Transverse colon (tissue), 4 donors: ENCODE results near the gene PRLR. TPM values are rescaled to one million over a fixed set of nuclear protein-coding genes. Genes with fewer than 3 reads are reported as not detected.

Experiments used
- DNase-seq: peaks from one replicate; pipeline ENCODE4 v3.0.0-alpha.2; 2019
- H3K27ac ChIP-seq, 4 donors: fragments of 200-600 bp; sonication (generic); 2 replicates each; pipeline ENCODE4 v1.5.1; 2016 to 2018; ENCODE audit warnings: inconsistent platforms in 4 of 4
- H3K27me3 ChIP-seq: fragments of 200-600 bp; sonication (generic); 2 replicates; pipeline ENCODE4 v1.5.1; 2017; ENCODE audit warnings: inconsistent platforms
- H3K36me3 ChIP-seq, 4 donors: fragments of 200-600 bp; sonication (generic); 2 replicates each; pipeline ENCODE4 v1.5.1; 2017 to 2019; ENCODE audit warnings: inconsistent platforms in 4 of 4
- H3K4me1 ChIP-seq, 4 donors: fragments of 200-600 bp; sonication (generic); 2 replicates each; pipeline ENCODE4 v1.5.1; 2017 to 2020; ENCODE audit warnings: inconsistent platforms in 4 of 4
- H3K4me3 ChIP-seq, 4 donors: fragments of 200-600 bp; sonication (generic); 1 replicate in 1 of 4; 2 replicates in 3 of 4; pipeline versions ENCODE4 v1.5.1 to v1.6.1; 2017 to 2019; ENCODE audit warnings: inconsistent platforms in 4 of 4
- H3K9me3 ChIP-seq, 2 donors: fragments of 200-600 bp; sonication (generic); 2 replicates each; pipeline ENCODE4 v1.5.1; 2017 to 2019; ENCODE audit warnings: inconsistent platforms in 2 of 2
- EP300 ChIP-seq: sonication (generic); formaldehyde crosslinking; IDR thresholded peaks from one replicate; pipeline ENCODE4 v1.6.1; 2017; ENCODE audit warnings: antibody characterized with exemption, low read depth
- POLR2A ChIP-seq: fragments of 450-650 bp; IDR thresholded peaks from one replicate; pipeline ENCODE4 v1.6.1; 2016; ENCODE audit warnings: antibody characterized with exemption, mild to moderate bottlenecking, moderate library complexity
- POLR2AphosphoS5 ChIP-seq, 3 donors: sonication (generic); formaldehyde crosslinking; IDR thresholded peaks; one replicate each; pipeline ENCODE4 v1.6.1; 2016; ENCODE audit warnings: antibody characterized with exemption in 3 of 3
- WGBS, 2 donors: methylation state at CpG; one replicate each; pipeline ENCODE4 v1.1.5; 2018; ENCODE audit warnings: low coverage in 1 of 2; 5-methylcytosine and 5-hydroxymethylcytosine counted together
- in situ Hi-C, 4 donors: fragments of 200-750 bp; cut with MboI; loops; one replicate each; pipeline versions ENCODE4 v1.15.0 to v1.15.1; 2017; ENCODE audit warnings: low sequenced_read_pairs in 3 of 4, low pct_ligation_motif_present in 1 of 4, low pct_unique_long_range_greater_than_20kb in 1 of 4
- intact Hi-C: fragments of 100-400 bp; cut with DNase I; formaldehyde crosslinking; loops from one replicate; pipeline ENCODE4 v1.15.1; 2023; ENCODE audit warnings: low total_unique reads
- total RNA-seq, 4 donors: library from RNA; depleted of rRNA; stranded (reverse); fragments of >200 nt; gene quantifications; one replicate each; pipeline ENCODE4 v1.1.0, GENCODE V29; 2016
- TF ChIP-seq, protein P1 (sequence below), 5 experiments: fragments of 200-600 bp in 3 of 5; fragments of 450-650 bp in 2 of 5; sonication (generic) in 3 of 5; IDR thresholded peaks; 1 replicate in 2 of 5; 2 replicates in 3 of 5; pipeline ENCODE4 v1.5.1; 2016 to 2017; ENCODE audit warnings: antibody characterized with exemption in 5 of 5, inconsistent platforms in 3 of 5, mild to moderate bottlenecking in 2 of 5, moderate library complexity in 1 of 5

The PRLR gene
- total RNA-seq, 4 donors from 2014 or later, result 4.9 to 19.8 (median 13.0) TPM

GRCh38 chr5:35073160-35073559, 157.1 kb downstream of the PRLR start:
- no peak for TF ChIP-seq POLR2A
- no peak for TF ChIP-seq EP300
- TF ChIP-seq, protein P1, sequence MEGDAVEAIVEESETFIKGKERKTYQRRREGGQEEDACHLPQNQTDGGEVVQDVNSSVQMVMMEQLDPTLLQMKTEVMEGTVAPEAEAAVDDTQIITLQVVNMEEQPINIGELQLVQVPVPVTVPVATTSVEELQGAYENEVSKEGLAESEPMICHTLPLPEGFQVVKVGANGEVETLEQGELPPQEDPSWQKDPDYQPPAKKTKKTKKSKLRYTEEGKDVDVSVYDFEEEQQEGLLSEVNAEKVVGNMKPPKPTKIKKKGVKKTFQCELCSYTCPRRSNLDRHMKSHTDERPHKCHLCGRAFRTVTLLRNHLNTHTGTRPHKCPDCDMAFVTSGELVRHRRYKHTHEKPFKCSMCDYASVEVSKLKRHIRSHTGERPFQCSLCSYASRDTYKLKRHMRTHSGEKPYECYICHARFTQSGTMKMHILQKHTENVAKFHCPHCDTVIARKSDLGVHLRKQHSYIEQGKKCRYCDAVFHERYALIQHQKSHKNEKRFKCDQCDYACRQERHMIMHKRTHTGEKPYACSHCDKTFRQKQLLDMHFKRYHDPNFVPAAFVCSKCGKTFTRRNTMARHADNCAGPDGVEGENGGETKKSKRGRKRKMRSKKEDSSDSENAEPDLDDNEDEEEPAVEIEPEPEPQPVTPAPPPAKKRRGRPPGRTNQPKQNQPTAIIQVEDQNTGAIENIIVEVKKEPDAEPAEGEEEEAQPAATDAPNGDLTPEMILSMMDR (IDR thresholded peaks at IDR 0.05), result no peak
- no peak for TF ChIP-seq POLR2AphosphoS5 (IDR thresholded peaks at IDR 0.05)
- H3K36me3 ChIP-seq, result no peaks in the 10 kb centered on the region
- no peak overlapping the region for H3K27ac ChIP-seq
- WGBS, 2 donors, result 77 to 91% methylated on average over 4 of the region's 4 CpGs
- intact Hi-C loops (no loop called here), in situ Hi-C loops (no loop called here)
- H3K4me1 ChIP-seq, result no peaks in the 10 kb centered on the region
- no peak overlapping the region for H3K4me3 ChIP-seq
- no peaks in the 10 kb centered on the region for H3K9me3 ChIP-seq
- no peaks in the 10 kb centered on the region for H3K27me3 ChIP-seq
- no peak for DNase-seq

DNA sequence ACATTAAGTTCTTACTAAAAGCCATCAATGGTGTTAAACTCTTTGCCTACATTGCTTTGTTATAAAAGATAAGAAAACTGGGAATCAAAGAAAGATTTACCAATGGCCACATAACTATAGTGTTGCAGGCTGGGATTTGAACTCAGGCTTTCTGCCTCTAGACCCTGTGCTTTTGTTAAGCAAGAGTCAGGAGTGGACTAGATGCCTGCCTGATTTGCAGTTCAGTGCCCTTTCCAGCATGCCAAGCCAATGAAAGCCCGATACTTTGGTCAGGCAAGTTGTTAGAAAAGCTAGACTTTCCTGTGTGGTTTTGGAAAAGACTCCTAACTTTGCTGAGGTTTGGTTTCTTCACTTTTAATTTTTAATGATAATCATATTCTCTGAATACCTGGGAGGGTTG, 161.1 kb downstream of the PRLR start:
- Histone ChIP-seq H3K27ac (no peak overlapping the region), H3K4me3 (no peak overlapping the region), H3K9me3 (no peaks in the 10 kb centered on the region), H3K36me3 (no peaks in the 10 kb centered on the region), H3K27me3 (no peaks in the 10 kb centered on the region), H3K4me1 (no peaks in the 10 kb centered on the region)
- WGBS, 2 donors, result 80 to 100% methylated on average over 1 of the region's 1 CpG
- intact Hi-C loops (no loop called here), in situ Hi-C loops (no loop called here)
- no peak for TF ChIP-seq POLR2AphosphoS5 (IDR thresholded peaks at IDR 0.05)
- TF ChIP-seq, protein P1 (IDR thresholded peaks at IDR 0.05), result no peak
- TF ChIP-seq POLR2A, result no peak
- no peak for TF ChIP-seq EP300
- DNase-seq, result no peak

DNA sequence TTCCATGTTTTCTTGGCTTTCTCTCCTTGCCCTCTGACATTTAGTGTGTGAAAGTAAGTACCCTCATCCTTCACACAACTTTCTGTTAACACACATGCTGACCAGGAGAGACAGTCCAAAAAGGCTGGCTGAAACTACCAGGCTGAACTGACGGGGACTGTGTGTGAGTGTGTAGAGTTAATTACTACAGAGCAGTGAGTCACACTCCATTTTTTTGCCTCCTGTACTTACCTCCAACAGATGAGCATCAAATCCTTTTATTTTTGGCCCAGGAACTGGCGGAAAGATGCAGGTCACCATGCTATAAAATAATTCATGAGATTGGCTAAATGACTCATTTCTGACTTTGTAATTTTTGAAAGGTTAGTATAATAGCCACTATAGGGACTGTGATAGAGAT, 162.3 kb downstream of the PRLR start:
- TF ChIP-seq POLR2A, result no peak
- no peak for TF ChIP-seq EP300
- TF ChIP-seq POLR2AphosphoS5 (IDR thresholded peaks at IDR 0.05), result no peak
- TF ChIP-seq, protein P1 (IDR thresholded peaks at IDR 0.05), result no peak
- no peak overlapping the region for H3K4me3 ChIP-seq
- no peak for DNase-seq
- H3K36me3 ChIP-seq, result no peaks in the 10 kb centered on the region
- no peaks in the 10 kb centered on the region for H3K27me3 ChIP-seq
- in situ Hi-C loops, result no loop called here
- H3K27ac ChIP-seq, result no peak overlapping the region
- intact Hi-C loops, result no loop called here
- no peaks in the 10 kb centered on the region for H3K4me1 ChIP-seq
- WGBS, 2 donors, result 83 to 86% methylated on average over 2 of the region's 2 CpGs
- H3K9me3 ChIP-seq, result no peaks in the 10 kb centered on the region

DNA sequence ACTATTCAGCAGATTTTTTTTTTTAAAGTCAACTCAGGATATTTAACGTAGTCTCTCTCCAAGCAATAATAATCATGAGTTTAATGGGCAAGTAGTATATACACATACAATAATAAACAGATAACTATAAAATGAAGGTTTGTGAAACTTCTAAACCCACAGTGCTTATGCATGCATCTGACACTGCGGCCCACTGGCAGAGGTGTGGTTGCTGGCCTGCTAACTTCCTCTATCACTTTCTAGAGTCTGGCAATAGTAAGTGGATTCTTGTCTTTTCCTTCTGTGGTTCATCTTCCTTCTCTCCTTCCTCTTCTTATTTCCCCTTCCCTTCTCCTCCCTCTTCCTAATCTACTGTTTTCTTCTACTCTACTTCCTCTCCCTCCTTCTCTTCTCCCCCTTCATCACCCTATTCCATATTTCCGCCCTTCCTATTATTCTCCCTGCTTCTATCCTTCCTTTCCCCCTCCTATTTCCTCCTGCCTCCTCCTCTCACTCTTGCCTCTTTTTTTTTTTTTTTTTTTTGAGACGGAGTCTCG, 164.0 kb downstream of the PRLR start:
- TF ChIP-seq POLR2AphosphoS5 (IDR thresholded peaks at IDR 0.05) (no peak), EP300 (no peak), POLR2A (no peak)
- TF ChIP-seq, protein P1 (IDR thresholded peaks at IDR 0.05), result no peak
- Histone ChIP-seq H3K4me1 (no peaks in the 10 kb centered on the region), H3K27me3 (no peaks in the 10 kb centered on the region), H3K27ac (no peak overlapping the region), H3K36me3 (no peaks in the 10 kb centered on the region), H3K9me3 (no peaks in the 10 kb centered on the region), H3K4me3 (no peak overlapping the region)
- intact Hi-C loops, result no loop called here
- DNase-seq, result no peak
- in situ Hi-C loops, result no loop called here
- WGBS, 2 donors, result 87 to 89% methylated on average over 4 to 5 of the region's 5 CpGs
